ENCODE measurements around the gene CCDC154. TPM values are rescaled to one million over a fixed set of nuclear protein-coding genes. Genes with fewer than 3 reads are reported as not detected.

The CCDC154 gene
- total and polyA plus RNA-seq, 2 experiments from 2014 or later: 0.31 TPM; not detected in 1

DNA sequence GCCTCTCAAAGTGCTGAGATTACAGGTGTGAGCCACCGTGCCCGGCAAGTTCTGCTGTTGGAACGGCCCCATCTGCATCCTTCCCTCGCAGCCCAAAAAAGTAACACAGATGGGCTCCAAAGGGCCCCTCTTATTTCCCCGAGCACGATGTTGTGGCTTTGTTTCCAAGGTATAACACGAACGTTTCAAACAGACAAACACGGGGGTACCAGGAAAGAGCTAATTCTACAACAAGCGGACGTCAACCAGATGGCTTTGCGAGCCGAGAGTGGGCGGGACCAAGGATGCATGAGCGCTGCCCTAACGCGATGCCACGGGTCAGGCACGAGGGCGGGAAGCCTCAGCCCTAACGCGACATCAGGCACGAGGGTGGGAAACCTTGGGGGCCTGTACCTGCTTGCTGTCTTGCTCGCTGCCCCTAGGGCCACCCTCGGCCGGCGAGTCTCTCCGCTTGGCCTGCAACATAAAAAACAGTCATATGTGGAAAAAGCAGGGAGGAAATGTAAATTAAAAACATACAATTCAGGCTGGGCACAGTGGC, 54.0 kb downstream of the CCDC154 start (continued):
- TF ChIP-seq, protein P1, sequence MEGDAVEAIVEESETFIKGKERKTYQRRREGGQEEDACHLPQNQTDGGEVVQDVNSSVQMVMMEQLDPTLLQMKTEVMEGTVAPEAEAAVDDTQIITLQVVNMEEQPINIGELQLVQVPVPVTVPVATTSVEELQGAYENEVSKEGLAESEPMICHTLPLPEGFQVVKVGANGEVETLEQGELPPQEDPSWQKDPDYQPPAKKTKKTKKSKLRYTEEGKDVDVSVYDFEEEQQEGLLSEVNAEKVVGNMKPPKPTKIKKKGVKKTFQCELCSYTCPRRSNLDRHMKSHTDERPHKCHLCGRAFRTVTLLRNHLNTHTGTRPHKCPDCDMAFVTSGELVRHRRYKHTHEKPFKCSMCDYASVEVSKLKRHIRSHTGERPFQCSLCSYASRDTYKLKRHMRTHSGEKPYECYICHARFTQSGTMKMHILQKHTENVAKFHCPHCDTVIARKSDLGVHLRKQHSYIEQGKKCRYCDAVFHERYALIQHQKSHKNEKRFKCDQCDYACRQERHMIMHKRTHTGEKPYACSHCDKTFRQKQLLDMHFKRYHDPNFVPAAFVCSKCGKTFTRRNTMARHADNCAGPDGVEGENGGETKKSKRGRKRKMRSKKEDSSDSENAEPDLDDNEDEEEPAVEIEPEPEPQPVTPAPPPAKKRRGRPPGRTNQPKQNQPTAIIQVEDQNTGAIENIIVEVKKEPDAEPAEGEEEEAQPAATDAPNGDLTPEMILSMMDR (conservative IDR thresholded peaks at IDR 0.05; ENCODE audit: low read depth in 2 of 2): no peak
- TF ChIP-seq EZH2 (IDR thresholded peaks at IDR 0.05; ENCODE audit: low read depth, unreplicated experiment) (no peak), ZNF331 (CRISPR knock-in tag; IDR thresholded peaks at IDR 0.05; ENCODE audit: low read depth) (no peak), POLR2AphosphoS5 (IDR thresholded peaks at IDR 0.05; ENCODE audit: low read depth) (no peak), EZH2phosphoT487 (IDR thresholded peaks at IDR 0.05; ENCODE audit: unreplicated experiment) (no peak), STAT1 (IDR thresholded peaks at IDR 0.05; ENCODE audit: unreplicated experiment) (no peak), CREB1 (CRISPR knock-in tag; IDR thresholded peaks at IDR 0.05; ENCODE audit: low read depth) (no peak), ZNF114 (CRISPR knock-in tag; IDR thresholded peaks at IDR 0.05) (no peak), NANOG (IDR thresholded peaks at IDR 0.05; ENCODE audit: borderline replicate concordance) (no peak)

DNA sequence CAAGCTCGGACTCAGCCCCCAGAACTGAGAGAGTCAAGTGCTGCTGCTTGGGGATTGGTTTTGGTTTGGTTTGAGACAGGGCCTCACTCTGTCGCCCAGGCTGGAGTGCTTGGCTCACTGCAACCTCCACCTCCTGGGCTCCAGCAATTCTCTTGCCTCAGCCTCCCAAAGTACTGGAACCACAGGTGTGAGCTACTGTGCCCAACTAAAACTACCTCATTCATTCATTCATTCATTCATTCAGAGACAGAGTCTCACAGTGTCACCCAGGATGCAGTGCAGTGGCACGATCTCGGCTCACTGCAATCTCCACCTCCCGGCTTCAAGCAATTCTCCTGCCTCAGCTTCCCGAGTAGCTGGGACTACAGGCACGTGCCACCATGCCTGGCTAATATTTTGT, 54.6 kb downstream of the CCDC154 start:
- TF ChIP-seq NANOG (IDR thresholded peaks at IDR 0.05; ENCODE audit: borderline replicate concordance) (no peak), ZNF114 (CRISPR knock-in tag; IDR thresholded peaks at IDR 0.05) (no peak), EZH2 (IDR thresholded peaks at IDR 0.05; ENCODE audit: low read depth, unreplicated experiment) (no peak)
- TF ChIP-seq, protein P2, sequence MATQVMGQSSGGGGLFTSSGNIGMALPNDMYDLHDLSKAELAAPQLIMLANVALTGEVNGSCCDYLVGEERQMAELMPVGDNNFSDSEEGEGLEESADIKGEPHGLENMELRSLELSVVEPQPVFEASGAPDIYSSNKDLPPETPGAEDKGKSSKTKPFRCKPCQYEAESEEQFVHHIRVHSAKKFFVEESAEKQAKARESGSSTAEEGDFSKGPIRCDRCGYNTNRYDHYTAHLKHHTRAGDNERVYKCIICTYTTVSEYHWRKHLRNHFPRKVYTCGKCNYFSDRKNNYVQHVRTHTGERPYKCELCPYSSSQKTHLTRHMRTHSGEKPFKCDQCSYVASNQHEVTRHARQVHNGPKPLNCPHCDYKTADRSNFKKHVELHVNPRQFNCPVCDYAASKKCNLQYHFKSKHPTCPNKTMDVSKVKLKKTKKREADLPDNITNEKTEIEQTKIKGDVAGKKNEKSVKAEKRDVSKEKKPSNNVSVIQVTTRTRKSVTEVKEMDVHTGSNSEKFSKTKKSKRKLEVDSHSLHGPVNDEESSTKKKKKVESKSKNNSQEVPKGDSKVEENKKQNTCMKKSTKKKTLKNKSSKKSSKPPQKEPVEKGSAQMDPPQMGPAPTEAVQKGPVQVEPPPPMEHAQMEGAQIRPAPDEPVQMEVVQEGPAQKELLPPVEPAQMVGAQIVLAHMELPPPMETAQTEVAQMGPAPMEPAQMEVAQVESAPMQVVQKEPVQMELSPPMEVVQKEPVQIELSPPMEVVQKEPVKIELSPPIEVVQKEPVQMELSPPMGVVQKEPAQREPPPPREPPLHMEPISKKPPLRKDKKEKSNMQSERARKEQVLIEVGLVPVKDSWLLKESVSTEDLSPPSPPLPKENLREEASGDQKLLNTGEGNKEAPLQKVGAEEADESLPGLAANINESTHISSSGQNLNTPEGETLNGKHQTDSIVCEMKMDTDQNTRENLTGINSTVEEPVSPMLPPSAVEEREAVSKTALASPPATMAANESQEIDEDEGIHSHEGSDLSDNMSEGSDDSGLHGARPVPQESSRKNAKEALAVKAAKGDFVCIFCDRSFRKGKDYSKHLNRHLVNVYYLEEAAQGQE (IDR thresholded peaks at IDR 0.05; ENCODE audit: unreplicated experiment): no peak
- no peaks in the 10 kb centered on the region for H3K4me1 ChIP-seq (ENCODE audit: insufficient read depth)
- H3K4me1 Mint-ChIP-seq: no peaks in the 10 kb centered on the region
- H3K27ac ChIP-seq (ENCODE audit: low read depth): no peak overlapping the region
- no peaks in the 10 kb centered on the region; the same call in 1 of the 2 replicates for H4K20me1 ChIP-seq (replicated peaks; ENCODE audit: insufficient read depth)
- no peaks in the 10 kb centered on the region for H3K9me3 Mint-ChIP-seq
- no peak overlapping the region for H3K27ac Mint-ChIP-seq
- H3K4me2 ChIP-seq: no peak overlapping the region
- no peaks in the 10 kb centered on the region for H3K79me2 ChIP-seq (replicated peaks; ENCODE audit: insufficient read depth)
- H3K36me3 ChIP-seq (ENCODE audit: insufficient read depth): no peaks in the 10 kb centered on the region
- H3K4me3 Mint-ChIP-seq: no peak overlapping the region
- H3K27me3 Mint-ChIP-seq (ENCODE audit: insufficient read depth, low read depth, poor library complexity): peaks cover 3% of the 10 kb centered on the region
- H2AFZ ChIP-seq: no peak overlapping the region
- H3F3A ChIP-seq (replicated peaks; ENCODE audit: low read depth): no peaks in the 10 kb centered on the region
- no peaks in the 10 kb centered on the region; the same call in 2 of the 3 replicates for H3K36me3 Mint-ChIP-seq (ENCODE audit: low read depth)
- no peaks in the 10 kb centered on the region for H3K9me2 ChIP-seq (ENCODE audit: insufficient read depth)
- no peak for ATAC-seq
- DNase-seq (ENCODE audit: low spot score): no peak
- H3K4me3 ChIP-seq: no peak overlapping the region
- no peaks in the 10 kb centered on the region for H3K27me3 ChIP-seq (ENCODE audit: insufficient read depth)

Data from GM23338 (cell line).